Measurements from ENCODE around the gene SLC2A2. TPM values are rescaled to one million over a fixed set of nuclear protein-coding genes. Genes with fewer than 3 reads are reported as not detected.

SLC2A2 gene
- total RNA-seq, 4 donors from 2014 or later, result not detected

GRCh38 chr3:171021377-171021776, 5.1 kb downstream of the SLC2A2 start:
- no peak for DNase-seq
- H3K9me3 ChIP-seq, result no peaks in the 10 kb centered on the region
- intact Hi-C loops (cut with DNase I; ENCODE audit: low total_unique reads) (no loop called here), in situ Hi-C loops (cut with MboI; ENCODE audit: low pct_ligation_motif_present in 1 of 4, low pct_unique_long_range_greater_than_20kb in 1 of 4, low sequenced_read_pairs in 3 of 4) (no loop called here)
- H3K27me3 ChIP-seq, result no peaks in the 10 kb centered on the region
- no peak overlapping the region for H3K4me3 ChIP-seq
- no peak for TF ChIP-seq POLR2AphosphoS5 (IDR thresholded peaks at IDR 0.05)
- TF ChIP-seq POLR2A (IDR thresholded peaks at IDR 0.05), result no peak
- no peak for TF ChIP-seq CTCF (IDR thresholded peaks at IDR 0.05)
- TF ChIP-seq EP300 (IDR thresholded peaks at IDR 0.05; ENCODE audit: low read depth), result no peak
- H3K36me3 ChIP-seq, result no peaks in the 10 kb centered on the region
- no peaks in the 10 kb centered on the region for H3K4me1 ChIP-seq
- no peak overlapping the region for H3K27ac ChIP-seq
- 53 to 74% methylated on average over 2 to 4 of the region's 4 CpGs for WGBS, 2 donors (ENCODE audit: low coverage in 1 of 2)

- intact Hi-C loops (cut with DNase I; ENCODE audit: low total_unique reads) (no loop called here), in situ Hi-C loops (cut with MboI; ENCODE audit: low pct_ligation_motif_present in 1 of 4, low pct_unique_long_range_greater_than_20kb in 1 of 4, low sequenced_read_pairs in 3 of 4) (no loop called here)
- TF ChIP-seq POLR2AphosphoS5 (IDR thresholded peaks at IDR 0.05) (no peak), POLR2A (IDR thresholded peaks at IDR 0.05) (no peak), EP300 (IDR thresholded peaks at IDR 0.05; ENCODE audit: low read depth) (no peak), CTCF (IDR thresholded peaks at IDR 0.05) (peak in 1 of 5 experiments; percentile 5)
- H3K4me1 ChIP-seq, result no peaks in the 10 kb centered on the region
- 71 to 72% methylated on average over 5 to 6 of the region's 6 CpGs for WGBS, 2 donors (ENCODE audit: low coverage in 1 of 2)
- no peaks in the 10 kb centered on the region for H3K27me3 ChIP-seq
- no peak for DNase-seq
- H3K36me3 ChIP-seq, result no peaks in the 10 kb centered on the region
- H3K27ac ChIP-seq, result no peak overlapping the region
- no peak overlapping the region for H3K4me3 ChIP-seq
- no peaks in the 10 kb centered on the region for H3K9me3 ChIP-seq
Observed at GRCh38 chr3:171018156-171018935, 8.2 kb downstream of the SLC2A2 start.

GRCh38 chr3:171013822-171014748, 12.4 kb downstream of the SLC2A2 start:
- 75 to 79% methylated on average over 4 to 5 of the region's 5 CpGs for WGBS, 2 donors (ENCODE audit: low coverage in 1 of 2)
- intact Hi-C loops (cut with DNase I; ENCODE audit: low total_unique reads) (no loop called here), in situ Hi-C loops (cut with MboI; ENCODE audit: low pct_ligation_motif_present in 1 of 4, low pct_unique_long_range_greater_than_20kb in 1 of 4, low sequenced_read_pairs in 3 of 4) (no loop called here)
- TF ChIP-seq POLR2A (IDR thresholded peaks at IDR 0.05) (no peak), POLR2AphosphoS5 (IDR thresholded peaks at IDR 0.05) (no peak), EP300 (IDR thresholded peaks at IDR 0.05; ENCODE audit: low read depth) (no peak), CTCF (IDR thresholded peaks at IDR 0.05) (no peak)
- DNase-seq, result no peak
- Histone ChIP-seq H3K27me3 (no peaks in the 10 kb centered on the region), H3K36me3 (no peaks in the 10 kb centered on the region), H3K9me3 (no peaks in the 10 kb centered on the region), H3K4me3 (no peak overlapping the region), H3K27ac (no peak overlapping the region), H3K4me1 (no peaks in the 10 kb centered on the region)

GRCh38 chr3:171011873-171012336, 14.6 kb downstream of the SLC2A2 start:
- TF ChIP-seq POLR2A (IDR thresholded peaks at IDR 0.05) (no peak), POLR2AphosphoS5 (IDR thresholded peaks at IDR 0.05) (no peak), CTCF (IDR thresholded peaks at IDR 0.05) (no peak)

More at GRCh38 chr3:171011873-171012336, 14.6 kb downstream of the SLC2A2 start:
- in situ Hi-C loops (cut with MboI; ENCODE audit: low pct_ligation_motif_present in 1 of 4, low pct_unique_long_range_greater_than_20kb in 1 of 4, low sequenced_read_pairs in 3 of 4) (no loop called here), intact Hi-C loops (cut with DNase I; ENCODE audit: low total_unique reads) (no loop called here)
- Histone ChIP-seq H3K4me3 (no peak overlapping the region), H3K27me3 (no peaks in the 10 kb centered on the region), H3K4me1 (no peaks in the 10 kb centered on the region), H3K9me3 (no peaks in the 10 kb centered on the region), H3K36me3 (no peaks in the 10 kb centered on the region), H3K27ac (no peak overlapping the region)
- WGBS, 2 donors (ENCODE audit: low coverage in 1 of 2), result 85 to 87% methylated on average over 4 of the region's 4 CpGs
- DNase-seq, result no peak
